ENCODE results near the gene PTBP1. TPM values are rescaled to one million over a fixed set of nuclear protein-coding genes. Genes with fewer than 3 reads are reported as not detected.
A peak's percentile ranks its signal among the peaks of the same experiment; 100 is the strongest.

Gene PTBP1
- total and polyA plus RNA-seq, 2 of the 13 experiments (the other 11 are each of a cell fraction or from before 2014, with no cell fraction given), result 195 to 288 TPM

- TF ChIP-seq ZNF280D (CRISPR knock-in tag; IDR thresholded peaks at IDR 0.05) (0 out of 2 replicates have a peak, but pooled peaks have one; percentile 59), TBX2 (CRISPR knock-in tag; IDR thresholded peaks at IDR 0.05; ENCODE audit: borderline replicate concordance) (0 out of 2 replicates have a peak, but pooled peaks have one; percentile 2), ZNF335 (CRISPR knock-in tag; IDR thresholded peaks at IDR 0.05) (peak; percentile 28; the same call in 1 of the 2 replicates), IRF2 (CRISPR knock-in tag; IDR thresholded peaks at IDR 0.05) (no peak), ZNF780A (CRISPR knock-in tag; IDR thresholded peaks at IDR 0.05) (0 out of 2 replicates have a peak, but pooled peaks have one; percentile 43), NRL (CRISPR knock-in tag; IDR thresholded peaks at IDR 0.05; ENCODE audit: borderline replicate concordance) (no peak; the same call in 1 of the 2 replicates), RAD21 (CRISPR knock-in tag; IDR thresholded peaks at IDR 0.05) (no peak), ZNF761 (CRISPR knock-in tag; conservative IDR thresholded peaks at IDR 0.05) (0 out of 2 replicates have a peak, but pooled peaks have one; percentile 16), ZFP41 (CRISPR knock-in tag; IDR thresholded peaks at IDR 0.05; ENCODE audit: borderline replicate concordance) (no peak), ZNF879 (CRISPR knock-in tag; IDR thresholded peaks at IDR 0.05) (0 out of 2 replicates have a peak, but pooled peaks have one; percentile 73), BRCA1 (CRISPR knock-in tag; IDR thresholded peaks at IDR 0.05) (0 out of 2 replicates have a peak, but pooled peaks have one; percentile 44), ZNF232 (CRISPR knock-in tag; IDR thresholded peaks at IDR 0.05; ENCODE audit: borderline replicate concordance) (peak; percentile 62; the same call in 1 of the 2 replicates), ARID4A (CRISPR knock-in tag; IDR thresholded peaks at IDR 0.05; ENCODE audit: borderline replicate concordance) (0 out of 2 replicates have a peak, but pooled peaks have one; percentile 15), POLR2G (IDR thresholded peaks at IDR 0.05; ENCODE audit: low read depth, low read length) (peak; percentile 73), HOXA3 (CRISPR knock-in tag; IDR thresholded peaks at IDR 0.05) (0 out of 2 replicates have a peak, but pooled peaks have one; percentile 30), RARA (CRISPR knock-in tag; IDR thresholded peaks at IDR 0.05) (no peak), KDM2A (CRISPR knock-in tag; IDR thresholded peaks at IDR 0.05; ENCODE audit: borderline replicate concordance, low read depth) (peak; percentile 56), U2AF1 (optimal IDR thresholded peaks at IDR 0.05; ENCODE audit: low read depth, low read length) (peak; percentile 4), ZNF160 (CRISPR knock-in tag; IDR thresholded peaks at IDR 0.05) (0 out of 2 replicates have a peak, but pooled peaks have one; percentile 35), NR1H2 (CRISPR knock-in tag; IDR thresholded peaks at IDR 0.05; ENCODE audit: borderline replicate concordance, low read depth) (0 out of 2 replicates have a peak, but pooled peaks have one; percentile 11)
Measured at GRCh38 chr19:798415-799075, 1.3 kb downstream of the PTBP1 start (continued).
